Measurements from ENCODE around the gene COX5B.
"Not testable (repeated sequence)": the region's sequence is repeated elsewhere in the genome, so short reads cannot be mapped to it uniquely, and the experiment has no call there.

Gene COX5B

GRCh38 chr2:97672606-97673140 lies 26.8 kb downstream of the COX5B start:
- in situ Hi-C loops (cut with HindIII; ENCODE audit: low sequenced_read_pairs) = not testable (repeated sequence)

GRCh38 chr2:97673182-97673914 lies 27.5 kb downstream of the COX5B start:
- in situ Hi-C loops (cut with HindIII; ENCODE audit: low sequenced_read_pairs) = no loop called here

GRCh38 chr2:97673915-97674283 lies 28.0 kb downstream of the COX5B start:
- in situ Hi-C loops (cut with HindIII; ENCODE audit: low sequenced_read_pairs) = no loop called here

GRCh38 chr2:97675430-97676113 lies 29.7 kb downstream of the COX5B start:
- in situ Hi-C loops (cut with HindIII; ENCODE audit: low sequenced_read_pairs) = no loop called here

- in situ Hi-C loops (cut with HindIII; ENCODE audit: low sequenced_read_pairs) = no loop called here
Observed at GRCh38 chr2:97676620-97677019, 30.8 kb downstream of the COX5B start.

- in situ Hi-C loops (cut with HindIII; ENCODE audit: low sequenced_read_pairs) = no loop called here
Observed at GRCh38 chr2:97677480-97677879, 31.6 kb downstream of the COX5B start.

GRCh38 chr2:97678298-97678697 lies 32.4 kb downstream of the COX5B start:
- in situ Hi-C loops (cut with HindIII; ENCODE audit: low sequenced_read_pairs) = no loop called here

GRCh38 chr2:97687235-97687634 lies 41.4 kb downstream of the COX5B start:
- in situ Hi-C loops (cut with HindIII; ENCODE audit: low sequenced_read_pairs) = not testable (repeated sequence)

GRCh38 chr2:97688062-97688827 lies 42.4 kb downstream of the COX5B start:
- in situ Hi-C loops (cut with HindIII; ENCODE audit: low sequenced_read_pairs) = no loop called here

GRCh38 chr2:97691166-97691565 lies 45.3 kb downstream of the COX5B start:
- in situ Hi-C loops (cut with HindIII; ENCODE audit: low sequenced_read_pairs) = no loop called here

GRCh38 chr2:97693476-97693875 lies 47.6 kb downstream of the COX5B start:
- in situ Hi-C loops (cut with HindIII; ENCODE audit: low sequenced_read_pairs) = no loop called here

- in situ Hi-C loops (cut with HindIII; ENCODE audit: low sequenced_read_pairs) = no loop called here
Observed at GRCh38 chr2:97695744-97696143, 49.9 kb downstream of the COX5B start.

GRCh38 chr2:97697252-97698235 lies 51.7 kb downstream of the COX5B start:
- in situ Hi-C loops (cut with HindIII; ENCODE audit: low sequenced_read_pairs) = no loop called here

Data from endothelial cell of hepatic sinusoid (primary cell).